HEK293 (cell line): ENCODE measurements around the gene PRR16.

Source experiments
- CTCF ChIA-PET: fragments of 350-600 bp; formaldehyde crosslinking; extraction: SDS; loops from one replicate; lab custom pipeline; 2021; ENCODE audit warnings: antibody characterized with exemption; lab: Yijun Ruan, JAX
- POLR2A ChIA-PET: fragments of 300-600 bp; formaldehyde crosslinking; extraction: SDS; loops from one replicate; lab custom pipeline; 2020; ENCODE audit warnings: antibody characterized with exemption, inconsistent platforms; lab: Yijun Ruan, JAX
- H3K27ac ChIP-seq: fragments of 200-500 bp; sonication (Bioruptor generic); 2 replicates; pipeline ENCODE4 v1.5.1; 2014; ENCODE audit warnings: low read depth, low read length, control low read depth, inconsistent platforms; ENCODE audit errors: extremely low read depth
- H3K36me3 ChIP-seq, 2 experiments: fragments of 200-500 bp in 1 of 2; sonication (Bioruptor generic) in 1 of 2; 1 replicate in 1 of 2; 2 replicates in 1 of 2; pipeline ENCODE4 v1.5.1; 2014 to 2017; ENCODE audit warnings: inconsistent platforms in 2 of 2, low read length in 2 of 2; ENCODE audit not compliant: control insufficient read depth in 2 of 2, insufficient read depth in 1 of 2
- H3K4me1 ChIP-seq: fragments of 200-500 bp; sonication (Bioruptor generic); 2 replicates; pipeline ENCODE4 v1.5.1; 2014; ENCODE audit warnings: mild to moderate bottlenecking, low read length, inconsistent platforms; ENCODE audit not compliant: control insufficient read depth, insufficient read depth
- H3K4me3 ChIP-seq: 2 replicates; pipeline ENCODE4 v1.5.1; 2011; ENCODE audit warnings: low read depth, mild to moderate bottlenecking, control low read depth, low read length, moderate library complexity
- H3K9me3 ChIP-seq: fragments of 200-500 bp; sonication (Bioruptor generic); 2 replicates; pipeline ENCODE4 v1.5.1; 2014; ENCODE audit warnings: low read depth, low read length, inconsistent platforms; ENCODE audit not compliant: control insufficient read depth, insufficient read depth
- ELK4 ChIP-seq: IDR thresholded peaks from 2 replicates; pipeline ENCODE4 v1.6.1; 2011; ENCODE audit warnings: mild to moderate bottlenecking, low read depth, low read length, borderline replicate concordance
- GLI2 ChIP-seq: fragments of 450-650 bp; formaldehyde crosslinking; IDR thresholded peaks from 2 replicates; pipeline ENCODE4; 2017; ENCODE audit warnings: missing biosample characterization, missing genetic modification characterization, low read depth, borderline replicate concordance
- KLF9 ChIP-seq: fragments of 450-650 bp; formaldehyde crosslinking; IDR thresholded peaks from 2 replicates; pipeline ENCODE4 v1.5.1; 2016; ENCODE audit warnings: missing biosample characterization, missing genetic modification characterization, low read depth
- ZBTB8A ChIP-seq: fragments of 450-650 bp; formaldehyde crosslinking; IDR thresholded peaks from 2 replicates; pipeline ENCODE4 v1.5.1; 2016; ENCODE audit warnings: missing biosample characterization, missing genetic modification characterization
- ZNF16 ChIP-seq: fragments of 450-650 bp; formaldehyde crosslinking; IDR thresholded peaks from 2 replicates; pipeline ENCODE4 v1.5.1; 2016; ENCODE audit warnings: low read depth, missing biosample characterization, missing genetic modification characterization
- ZNF174 ChIP-seq: fragments of 450-650 bp; formaldehyde crosslinking; IDR thresholded peaks from 2 replicates; pipeline ENCODE4 v1.5.0; 2017; ENCODE audit warnings: missing biosample characterization, mild to moderate bottlenecking, missing genetic modification characterization
- ZNF19 ChIP-seq: fragments of 450-650 bp; formaldehyde crosslinking; IDR thresholded peaks from 2 replicates; pipeline ENCODE4; 2016; ENCODE audit warnings: missing biosample characterization, missing genetic modification characterization, low read depth
- ZNF341 ChIP-seq: fragments of 450-650 bp; formaldehyde crosslinking; IDR thresholded peaks from 2 replicates; pipeline ENCODE4; 2016; ENCODE audit warnings: low read depth, missing biosample characterization, missing genetic modification characterization
- ZNF362 ChIP-seq: fragments of 450-650 bp; formaldehyde crosslinking; IDR thresholded peaks from 2 replicates; pipeline ENCODE4 v1.5.1; 2016; ENCODE audit warnings: missing biosample characterization, missing genetic modification characterization
- ZNF37A ChIP-seq: fragments of 450-650 bp; IDR thresholded peaks from 2 replicates; pipeline ENCODE4 v1.5.1; 2018; ENCODE audit warnings: missing biosample characterization, missing genetic modification characterization
- ZNF391 ChIP-seq: fragments of 450-650 bp; formaldehyde crosslinking; IDR thresholded peaks from 2 replicates; pipeline ENCODE4 v1.5.1; 2016; ENCODE audit warnings: low read depth, missing biosample characterization, missing genetic modification characterization, borderline replicate concordance
- ZNF488 ChIP-seq: fragments of 450-650 bp; formaldehyde crosslinking; IDR thresholded peaks from 2 replicates; pipeline ENCODE4 v1.5.1; 2016; ENCODE audit warnings: missing biosample characterization, missing genetic modification characterization
- ZNF521 ChIP-seq: fragments of 450-650 bp; formaldehyde crosslinking; IDR thresholded peaks from 2 replicates; pipeline ENCODE4 v1.5.1; 2017; ENCODE audit warnings: missing biosample characterization, mild to moderate bottlenecking, missing genetic modification characterization
- ZSCAN5A ChIP-seq: fragments of 450-650 bp; formaldehyde crosslinking; IDR thresholded peaks from 2 replicates; pipeline ENCODE4 v1.5.1; 2016; ENCODE audit warnings: missing biosample characterization, missing genetic modification characterization

The PRR16 gene

GRCh38 chr5:120510098-120510637 is 46.1 kb downstream of the PRR16 start:
- no peaks in the 10 kb centered on the region for H3K36me3 ChIP-seq
- no peak overlapping the region for H3K27ac ChIP-seq
- TF ChIP-seq ZNF16 (tag by site-specific recombination) (no peak), ZNF391 (no peak), ZNF521 (tag by site-specific recombination) (no peak), ZNF341 (no peak), ELK4 (no peak), ZBTB8A (tag by site-specific recombination) (no peak), KLF9 (no peak), ZNF174 (tag by site-specific recombination) (no peak), ZNF19 (tag by site-specific recombination) (no peak)
- TF ChIP-seq, all 188 proteins: peak for 0
- no peak overlapping the region for H3K4me3 ChIP-seq
- no peaks in the 10 kb centered on the region for H3K9me3 ChIP-seq
- no peaks in the 10 kb centered on the region for H3K4me1 ChIP-seq
- ChIA-PET CTCF (no interaction called here), POLR2A (no interaction called here)

GRCh38 chr5:120510994-120511686 is 47.0 kb downstream of the PRR16 start:
- no peaks in the 10 kb centered on the region for H3K4me1 ChIP-seq
- H3K9me3 ChIP-seq, result no peaks in the 10 kb centered on the region
- CTCF ChIA-PET, result no interaction called here
- no peak overlapping the region for H3K4me3 ChIP-seq
- no peak overlapping the region for H3K27ac ChIP-seq
- POLR2A ChIA-PET, result no interaction called here
- no peak for TF ChIP-seq ZNF37A
- no peaks in the 10 kb centered on the region for H3K36me3 ChIP-seq

- no peaks in the 10 kb centered on the region for H3K36me3 ChIP-seq
- no peaks in the 10 kb centered on the region for H3K4me1 ChIP-seq
- ChIA-PET POLR2A (no interaction called here), CTCF (no interaction called here)
- H3K4me3 ChIP-seq, result no peak overlapping the region
- no peak overlapping the region for H3K27ac ChIP-seq
- TF ChIP-seq ZNF488 (tag by site-specific recombination) (no peak), ZSCAN5A (tag by site-specific recombination) (no peak), ZNF362 (tag by site-specific recombination) (no peak), GLI2 (tag by site-specific recombination) (no peak)
- no peaks in the 10 kb centered on the region for H3K9me3 ChIP-seq
Observed at GRCh38 chr5:120512068-120512467, 48.0 kb downstream of the PRR16 start.
